ENCODE results near the gene THOC6. TPM values are rescaled to one million over a fixed set of nuclear protein-coding genes. Genes with fewer than 3 reads are reported as not detected.
"Not testable (repeated sequence)": the region's sequence is repeated elsewhere in the genome, so short reads cannot be mapped to it uniquely, and the experiment has no call there.

THOC6 gene
- total RNA-seq, 6 experiments from 2014 or later: 18.2 to 21.6 (median 19.9) TPM

DNA sequence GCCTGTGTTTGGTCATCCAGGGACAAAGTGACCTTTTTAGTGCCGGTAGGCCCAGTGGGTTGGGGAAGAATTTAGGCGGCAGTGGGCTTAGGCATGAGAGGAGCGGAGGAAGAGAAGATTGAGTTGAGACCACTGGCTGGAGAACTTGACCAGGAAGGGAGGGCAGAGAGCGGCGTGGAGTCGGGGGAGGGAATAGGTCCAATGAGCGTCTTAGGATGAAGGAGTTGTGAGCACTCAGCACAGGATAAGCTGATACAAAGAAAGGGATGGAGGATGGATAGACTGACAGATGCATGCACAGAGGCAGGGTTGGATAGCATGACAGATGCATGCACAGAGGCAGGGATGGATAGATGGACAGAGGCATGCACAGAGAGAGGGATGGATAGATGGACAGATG lies 49.6 kb downstream of the THOC6 start:
- no peaks in the 10 kb centered on the region for H3K36me3 Mint-ChIP-seq (ENCODE audit: low read depth)
- no peak overlapping the region for H3K4me3 Mint-ChIP-seq
- DNase-seq: no peak
- no peaks in the 10 kb centered on the region for H3K4me1 Mint-ChIP-seq (ENCODE audit: low read depth)
- TF ChIP-seq, protein P1, sequence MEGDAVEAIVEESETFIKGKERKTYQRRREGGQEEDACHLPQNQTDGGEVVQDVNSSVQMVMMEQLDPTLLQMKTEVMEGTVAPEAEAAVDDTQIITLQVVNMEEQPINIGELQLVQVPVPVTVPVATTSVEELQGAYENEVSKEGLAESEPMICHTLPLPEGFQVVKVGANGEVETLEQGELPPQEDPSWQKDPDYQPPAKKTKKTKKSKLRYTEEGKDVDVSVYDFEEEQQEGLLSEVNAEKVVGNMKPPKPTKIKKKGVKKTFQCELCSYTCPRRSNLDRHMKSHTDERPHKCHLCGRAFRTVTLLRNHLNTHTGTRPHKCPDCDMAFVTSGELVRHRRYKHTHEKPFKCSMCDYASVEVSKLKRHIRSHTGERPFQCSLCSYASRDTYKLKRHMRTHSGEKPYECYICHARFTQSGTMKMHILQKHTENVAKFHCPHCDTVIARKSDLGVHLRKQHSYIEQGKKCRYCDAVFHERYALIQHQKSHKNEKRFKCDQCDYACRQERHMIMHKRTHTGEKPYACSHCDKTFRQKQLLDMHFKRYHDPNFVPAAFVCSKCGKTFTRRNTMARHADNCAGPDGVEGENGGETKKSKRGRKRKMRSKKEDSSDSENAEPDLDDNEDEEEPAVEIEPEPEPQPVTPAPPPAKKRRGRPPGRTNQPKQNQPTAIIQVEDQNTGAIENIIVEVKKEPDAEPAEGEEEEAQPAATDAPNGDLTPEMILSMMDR (IDR thresholded peaks at IDR 0.05): no peak
- H3K27ac Mint-ChIP-seq: no peak overlapping the region
- no peaks in the 10 kb centered on the region for H3K9me3 Mint-ChIP-seq
- peaks cover 39% of the 10 kb centered on the region for H3K27me3 Mint-ChIP-seq (ENCODE audit: insufficient read depth)

DNA sequence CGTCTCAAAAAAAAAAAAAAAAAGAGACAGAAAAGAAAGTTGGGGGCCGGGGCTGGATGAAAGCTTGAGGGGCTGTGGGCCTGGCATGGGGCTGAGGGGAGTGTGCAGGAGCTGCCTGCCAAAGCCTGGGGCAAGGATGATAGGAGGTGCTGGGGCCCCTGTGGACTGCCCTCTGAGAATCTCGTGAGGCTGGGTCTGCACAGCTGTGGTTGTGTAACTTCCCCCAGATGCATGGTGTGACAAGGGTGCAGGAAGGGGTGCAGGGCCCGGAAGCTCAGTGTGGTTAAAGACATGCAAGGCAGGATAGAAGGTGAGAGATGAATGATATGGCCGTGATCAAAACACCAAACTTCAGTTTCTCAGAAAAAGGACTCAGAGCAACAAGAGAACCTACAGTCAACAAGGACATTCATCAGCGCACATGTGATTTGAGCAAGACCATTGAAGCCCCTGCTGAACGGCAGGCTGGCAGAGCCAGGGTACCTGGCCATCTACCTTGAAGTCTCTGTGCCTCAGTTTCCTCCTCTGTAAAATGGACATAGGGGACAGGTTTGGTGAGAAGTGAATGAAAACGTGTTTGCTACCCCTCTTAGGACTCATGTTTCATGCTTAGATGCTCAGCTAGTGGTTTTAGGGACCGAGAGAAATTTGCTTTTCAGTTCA lies 51.2 kb downstream of the THOC6 start:
- Mint-ChIP-seq H3K4me1 (ENCODE audit: low read depth) (no peaks in the 10 kb centered on the region), H3K9me3 (no peaks in the 10 kb centered on the region), H3K36me3 (ENCODE audit: low read depth) (no peaks in the 10 kb centered on the region), H3K4me3 (no peak overlapping the region), H3K27me3 (ENCODE audit: insufficient read depth) (peaks cover 49% of the 10 kb centered on the region), H3K27ac (no peak overlapping the region)
- DNase-seq: no peak
- TF ChIP-seq, protein P1 (IDR thresholded peaks at IDR 0.05): no peak

DNA sequence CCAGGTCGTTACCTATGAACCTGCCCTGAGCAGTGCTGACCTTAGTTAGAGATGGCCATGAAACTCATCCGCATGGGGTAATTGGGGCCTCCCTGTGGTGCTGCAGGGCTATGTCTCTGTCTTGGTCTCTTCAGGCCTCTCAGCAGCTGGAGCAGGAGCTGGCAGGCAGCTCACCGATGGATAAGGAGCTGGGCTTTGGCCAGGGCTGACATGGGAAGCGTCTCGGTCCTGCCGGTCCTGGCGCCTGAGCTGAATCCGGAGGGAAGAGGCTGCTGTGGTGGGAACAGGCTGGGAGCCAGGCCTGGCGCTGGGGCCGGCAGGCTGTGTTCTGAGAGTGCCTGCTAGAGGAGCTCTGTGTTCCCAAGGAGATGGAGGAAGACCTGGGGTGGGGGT lies 51.7 kb downstream of the THOC6 start:
- Mint-ChIP-seq H3K4me1 (ENCODE audit: low read depth) (no peaks in the 10 kb centered on the region), H3K27me3 (ENCODE audit: insufficient read depth) (peaks cover 53% of the 10 kb centered on the region), H3K36me3 (ENCODE audit: low read depth) (no peaks in the 10 kb centered on the region), H3K27ac (no peak overlapping the region), H3K9me3 (no peaks in the 10 kb centered on the region), H3K4me3 (no peak overlapping the region)
- TF ChIP-seq, protein P1 (IDR thresholded peaks at IDR 0.05): no peak
- DNase-seq: no peak

DNA sequence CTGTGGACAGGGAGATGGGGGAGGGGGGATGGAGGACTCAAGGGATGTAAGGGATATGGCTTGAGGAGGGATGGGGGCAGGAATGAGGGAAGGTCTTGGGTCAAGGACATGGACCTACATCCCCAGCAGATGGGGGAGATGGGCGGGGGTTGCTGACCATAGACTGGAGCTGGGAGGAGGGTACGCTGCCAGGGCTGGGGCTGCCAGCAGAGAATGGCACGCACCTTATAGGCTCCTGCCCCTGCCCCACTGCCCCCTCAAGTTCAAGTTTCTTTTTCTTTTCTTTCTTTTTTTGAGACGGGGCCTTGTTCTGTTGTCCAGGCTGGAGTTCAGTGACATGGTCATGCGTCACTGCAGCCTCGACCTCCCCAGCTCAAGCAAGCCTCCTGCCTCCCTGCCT lies 52.1 kb downstream of the THOC6 start:
- H3K4me1 Mint-ChIP-seq (ENCODE audit: low read depth); H3K9me3 Mint-ChIP-seq; H3K27ac Mint-ChIP-seq; DNase-seq; H3K36me3 Mint-ChIP-seq (ENCODE audit: low read depth); H3K4me3 Mint-ChIP-seq: not testable (repeated sequence)
- peaks cover 57% of the 10 kb centered on the region for H3K27me3 Mint-ChIP-seq (ENCODE audit: insufficient read depth)

- H3K27ac Mint-ChIP-seq: no peak overlapping the region
- H3K27me3 Mint-ChIP-seq (ENCODE audit: insufficient read depth): peaks cover 57% of the 10 kb centered on the region
- TF ChIP-seq, protein P1 (IDR thresholded peaks at IDR 0.05): no peak
- no peaks in the 10 kb centered on the region for H3K4me1 Mint-ChIP-seq (ENCODE audit: low read depth)
- no peak for DNase-seq
- no peak overlapping the region for H3K4me3 Mint-ChIP-seq
- H3K36me3 Mint-ChIP-seq (ENCODE audit: low read depth): no peaks in the 10 kb centered on the region
- no peaks in the 10 kb centered on the region for H3K9me3 Mint-ChIP-seq
Measured at GRCh38 chr16:3076577-3076976, 52.7 kb downstream of the THOC6 start.

Other genes with a start within 250 kb of the THOC6 start
- 100 to 1,000 TPM; 329 to 403 (median 352) TPM for gene ELOB, start 246.8 kb upstream of the THOC6 start, total RNA-seq (2021; fragmentation: NEBNext Ultra II Directional; extraction: Animal tissue kit (Norgen Biotek cat#: 25700))
- gene PRSS33, start 236.5 kb upstream of the THOC6 start, total RNA-seq (2021; fragmentation: NEBNext Ultra II Directional; extraction: Animal tissue kit (Norgen Biotek cat#: 25700)): not detected
- gene PRSS41, start 225.6 kb upstream of the THOC6 start, total RNA-seq (2021; fragmentation: NEBNext Ultra II Directional; extraction: Animal tissue kit (Norgen Biotek cat#: 25700)): not detected
- gene PRSS21, start 206.8 kb upstream of the THOC6 start, total RNA-seq (2021; fragmentation: NEBNext Ultra II Directional; extraction: Animal tissue kit (Norgen Biotek cat#: 25700)): not detected
- under 1 TPM in 4 of 6 experiments, not detected in 2; 0.41 to 0.68 (median 0.46) TPM for gene ZG16B, start 193.7 kb upstream of the THOC6 start, total RNA-seq (2021; fragmentation: NEBNext Ultra II Directional; extraction: Animal tissue kit (Norgen Biotek cat#: 25700))
- gene PRSS22, start 165.9 kb upstream of the THOC6 start, total RNA-seq (2021; fragmentation: NEBNext Ultra II Directional; extraction: Animal tissue kit (Norgen Biotek cat#: 25700)): not detected
- 10 to 100 TPM; 24.5 to 29.3 (median 26.1) TPM for gene FLYWCH2, start 140.8 kb upstream of the THOC6 start, total RNA-seq (2021; fragmentation: NEBNext Ultra II Directional; extraction: Animal tissue kit (Norgen Biotek cat#: 25700))
- gene FLYWCH1, start 112.1 kb upstream of the THOC6 start, total RNA-seq (2021; fragmentation: NEBNext Ultra II Directional; extraction: Animal tissue kit (Norgen Biotek cat#: 25700)): 10 to 100 TPM; 30.3 to 34.9 (median 33.7) TPM
- gene KREMEN2, start 59.8 kb upstream of the THOC6 start, total RNA-seq (2021; fragmentation: NEBNext Ultra II Directional; extraction: Animal tissue kit (Norgen Biotek cat#: 25700)): not detected
- 10 to 100 TPM in 5 of 6 experiments, 1 to 10 TPM in 1; 5.7 to 16.5 (median 13.7) TPM for gene PAQR4, start 54.7 kb upstream of the THOC6 start, total RNA-seq (2021; fragmentation: NEBNext Ultra II Directional; extraction: Animal tissue kit (Norgen Biotek cat#: 25700))
- gene PKMYT1, start 43.6 kb upstream of the THOC6 start, total RNA-seq (2021; fragmentation: NEBNext Ultra II Directional; extraction: Animal tissue kit (Norgen Biotek cat#: 25700)): 10 to 100 TPM; 21.1 to 40.8 (median 36.7) TPM
- gene CLDN9, start 11.1 kb upstream of the THOC6 start, total RNA-seq (2021; fragmentation: NEBNext Ultra II Directional; extraction: Animal tissue kit (Norgen Biotek cat#: 25700)): not detected
- under 1 TPM in 1 of 6 experiments, not detected in 5; 0.21 TPM for gene CLDN6, start 5.9 kb upstream of the THOC6 start, total RNA-seq (2021; fragmentation: NEBNext Ultra II Directional; extraction: Animal tissue kit (Norgen Biotek cat#: 25700))
- gene TNFRSF12A, start 3.7 kb upstream of the THOC6 start, total RNA-seq (2021; fragmentation: NEBNext Ultra II Directional; extraction: Animal tissue kit (Norgen Biotek cat#: 25700)): 100 to 1,000 TPM; 392 to 451 (median 429) TPM
- gene HCFC1R1, start 93 bp upstream of the THOC6 start, total RNA-seq (2021; fragmentation: NEBNext Ultra II Directional; extraction: Animal tissue kit (Norgen Biotek cat#: 25700)): 10 to 100 TPM; 54.6 to 90.3 (median 83.2) TPM
- not detected for gene BICDL2, start 12.9 kb downstream of the THOC6 start, total RNA-seq (2021; fragmentation: NEBNext Ultra II Directional; extraction: Animal tissue kit (Norgen Biotek cat#: 25700))
- under 1 TPM in 3 of 6 experiments, not detected in 3; 0.05 to 0.17 (median 0.07) TPM for gene MMP25, start 22.5 kb downstream of the THOC6 start, total RNA-seq (2021; fragmentation: NEBNext Ultra II Directional; extraction: Animal tissue kit (Norgen Biotek cat#: 25700))
- 1 to 10 TPM in 5 of 6 experiments, under 1 TPM in 1; 1.00 to 2.3 (median 1.7) TPM for gene IL32, start 41.6 kb downstream of the THOC6 start, total RNA-seq (2021; fragmentation: NEBNext Ultra II Directional; extraction: Animal tissue kit (Norgen Biotek cat#: 25700))
- not detected for gene ZSCAN10, start 75.3 kb downstream of the THOC6 start, total RNA-seq (2021; fragmentation: NEBNext Ultra II Directional; extraction: Animal tissue kit (Norgen Biotek cat#: 25700))
- 10 to 100 TPM in 2 of 6 experiments, 1 to 10 TPM in 4; 7.6 to 10.2 (median 9.5) TPM for gene ZNF205, start 88.6 kb downstream of the THOC6 start, total RNA-seq (2021; fragmentation: NEBNext Ultra II Directional; extraction: Animal tissue kit (Norgen Biotek cat#: 25700))
- gene ZNF213, start 111.0 kb downstream of the THOC6 start, total RNA-seq (2021; fragmentation: NEBNext Ultra II Directional; extraction: Animal tissue kit (Norgen Biotek cat#: 25700)): 1 to 10 TPM; 5.9 to 7.3 (median 6.9) TPM
- gene OR1F1, start 164.2 kb downstream of the THOC6 start, total RNA-seq (2021; fragmentation: NEBNext Ultra II Directional; extraction: Animal tissue kit (Norgen Biotek cat#: 25700)): not detected
- 1 to 10 TPM; 5.1 to 6.3 (median 5.7) TPM for gene ZNF200, start 211.1 kb downstream of the THOC6 start, total RNA-seq (2021; fragmentation: NEBNext Ultra II Directional; extraction: Animal tissue kit (Norgen Biotek cat#: 25700))
- under 1 TPM in 1 of 6 experiments, not detected in 5; 0.09 TPM for gene MEFV, start 232.6 kb downstream of the THOC6 start, total RNA-seq (2021; fragmentation: NEBNext Ultra II Directional; extraction: Animal tissue kit (Norgen Biotek cat#: 25700))

All from HFFc6 (cell line).